Activated naive CD4-positive, alpha-beta T cell treated with anti-CD3 and anti-CD28 coated beads, Interleukin-2, amount 50 U/mL, for 24 hours (primary cell): ENCODE results near the gene ATAD2B.
"Not testable (repeated sequence)": the region's sequence is repeated elsewhere in the genome, so short reads cannot be mapped to it uniquely, and the experiment has no call there.

Experiments used
- H3K27ac Mint-ChIP-seq: one replicate; pipeline ENCODE4 v1.8.0; 2021; ENCODE audit warnings: mild to moderate bottlenecking, mixed read lengths
- H3K27me3 Mint-ChIP-seq: one replicate; pipeline ENCODE4 v1.8.0; 2021; ENCODE audit warnings: mixed read lengths
- H3K36me3 Mint-ChIP-seq: one replicate; pipeline ENCODE4 v1.8.0; 2021; ENCODE audit warnings: mixed read lengths
- H3K4me1 Mint-ChIP-seq: one replicate; pipeline ENCODE4 v1.8.0; 2021; ENCODE audit warnings: mixed read lengths
- H3K4me3 Mint-ChIP-seq: one replicate; pipeline ENCODE4 v1.8.0; 2021; ENCODE audit warnings: mild to moderate bottlenecking, mixed read lengths
- H3K9me3 Mint-ChIP-seq: one replicate; pipeline ENCODE4 v1.8.0; 2021; ENCODE audit warnings: mixed read lengths

Gene ATAD2B

DNA sequence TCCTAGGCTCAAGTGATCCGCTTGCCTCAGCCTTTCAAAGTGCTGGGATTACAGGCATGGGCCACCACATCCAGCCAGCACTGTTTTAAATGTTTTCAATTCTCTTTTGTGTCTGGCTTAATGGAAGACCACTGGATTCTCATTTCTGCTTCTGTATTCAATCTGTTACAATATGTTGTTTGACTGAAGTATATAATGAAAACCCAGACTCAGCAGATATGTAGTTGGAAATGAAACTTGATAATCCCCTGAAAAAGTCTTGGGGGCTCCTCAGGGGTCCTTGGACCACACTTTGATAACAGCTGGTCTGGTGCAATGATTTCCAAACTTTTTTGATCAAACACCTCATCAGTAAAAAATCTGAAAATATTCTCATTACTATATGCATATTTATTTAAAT lies 132.7 kb downstream of the ATAD2B start:
- no peaks in the 10 kb centered on the region for H3K27me3 Mint-ChIP-seq
- no peaks in the 10 kb centered on the region for H3K9me3 Mint-ChIP-seq
- H3K4me3 Mint-ChIP-seq = no peak overlapping the region
- peaks cover 11% of the 10 kb centered on the region for H3K4me1 Mint-ChIP-seq
- H3K36me3 Mint-ChIP-seq = peaks cover 6% of the 10 kb centered on the region
- no peak overlapping the region for H3K27ac Mint-ChIP-seq

DNA sequence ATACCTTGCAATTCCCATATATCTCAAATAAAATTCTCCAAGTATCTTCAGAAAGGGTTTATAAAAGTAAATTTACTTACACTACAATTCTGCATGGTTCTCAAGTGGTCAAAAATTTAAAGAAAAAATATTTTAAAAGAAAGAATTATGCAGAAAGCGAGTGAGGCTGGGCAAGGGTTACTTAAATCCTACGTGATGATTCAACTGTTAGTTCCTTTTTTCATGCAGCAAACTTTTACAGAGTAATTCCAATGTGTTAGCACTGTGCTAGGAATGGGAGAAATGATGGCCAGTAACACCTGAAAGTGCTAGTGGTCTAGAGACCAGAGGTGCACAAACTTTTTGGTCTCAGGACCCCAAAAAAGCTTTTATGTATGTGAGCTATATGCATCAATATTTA lies 133.4 kb downstream of the ATAD2B start:
- peaks cover 18% of the 10 kb centered on the region for H3K4me1 Mint-ChIP-seq
- H3K27ac Mint-ChIP-seq = no peak overlapping the region
- no peaks in the 10 kb centered on the region for H3K27me3 Mint-ChIP-seq
- H3K9me3 Mint-ChIP-seq = no peaks in the 10 kb centered on the region
- peaks cover 6% of the 10 kb centered on the region for H3K36me3 Mint-ChIP-seq
- no peak overlapping the region for H3K4me3 Mint-ChIP-seq

DNA sequence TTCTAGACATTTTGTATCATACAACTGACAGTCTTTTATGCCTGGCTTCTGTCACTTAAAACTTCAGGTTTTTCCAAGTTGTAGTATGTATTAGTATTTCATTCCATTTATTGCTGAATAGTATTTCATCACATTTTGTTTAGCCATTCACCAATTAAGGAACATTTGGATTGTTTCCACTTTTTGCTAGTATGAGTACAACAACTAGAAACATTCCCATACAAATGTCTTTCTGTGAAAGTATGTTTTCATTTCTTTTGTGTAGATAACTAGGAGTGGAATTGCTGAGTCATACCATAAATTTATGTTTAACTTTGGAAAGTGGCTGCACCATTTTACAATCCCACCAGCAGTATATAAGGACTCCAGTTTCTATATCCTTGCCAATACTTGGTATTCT lies 135.9 kb downstream of the ATAD2B start:
- Mint-ChIP-seq H3K36me3 (peaks cover 9% of the 10 kb centered on the region), H3K4me1 (peaks cover 30% of the 10 kb centered on the region), H3K27ac (peak overlapping the region; percentile 9), H3K4me3 (no peak overlapping the region), H3K9me3 (no peaks in the 10 kb centered on the region), H3K27me3 (no peaks in the 10 kb centered on the region)

DNA sequence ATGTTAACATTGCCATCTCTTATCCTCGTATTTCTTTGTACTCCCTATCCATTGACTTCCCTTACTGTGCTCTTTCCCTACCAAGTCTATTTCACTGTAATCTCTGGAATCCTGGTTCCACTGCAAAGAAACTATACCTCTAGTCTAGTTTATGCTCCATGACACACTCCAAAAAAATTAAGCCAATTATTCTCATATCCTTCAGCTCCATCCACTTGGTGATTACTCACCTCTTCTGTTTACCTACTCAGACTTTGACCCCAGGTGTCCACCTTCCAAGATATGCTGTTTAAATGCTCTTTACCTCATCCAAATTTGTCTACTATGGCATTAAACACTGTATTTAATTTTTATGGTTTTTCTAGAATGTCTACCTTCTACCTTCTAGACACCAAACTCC lies 137.9 kb downstream of the ATAD2B start:
- H3K4me3 Mint-ChIP-seq = no peak overlapping the region
- peaks cover 14% of the 10 kb centered on the region for H3K36me3 Mint-ChIP-seq
- H3K9me3 Mint-ChIP-seq = no peaks in the 10 kb centered on the region
- H3K4me1 Mint-ChIP-seq = peaks cover 30% of the 10 kb centered on the region
- no peak overlapping the region for H3K27ac Mint-ChIP-seq
- no peaks in the 10 kb centered on the region for H3K27me3 Mint-ChIP-seq

DNA sequence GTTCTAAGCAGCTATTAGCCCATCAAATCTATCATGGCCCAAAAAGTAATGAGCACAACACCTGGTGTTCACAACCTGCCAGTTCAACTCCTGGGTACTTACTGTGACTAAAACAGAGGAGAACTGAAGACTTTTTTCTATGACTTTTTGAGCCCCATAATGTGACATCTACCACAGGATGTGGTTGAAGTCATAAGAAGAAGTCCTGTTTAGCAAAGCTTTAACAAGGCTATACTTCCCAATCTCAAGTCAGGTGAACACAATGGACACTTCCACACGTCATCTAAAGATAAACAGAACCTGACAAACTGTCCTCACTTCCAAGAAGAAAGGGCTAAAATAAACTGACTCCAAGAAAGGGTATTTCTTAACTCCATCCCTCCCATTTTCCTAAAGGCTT lies 138.8 kb downstream of the ATAD2B start:
- no peak overlapping the region for H3K4me3 Mint-ChIP-seq
- peak overlapping the region; percentile 18 for H3K27ac Mint-ChIP-seq
- no peaks in the 10 kb centered on the region for H3K27me3 Mint-ChIP-seq
- peaks cover 14% of the 10 kb centered on the region for H3K36me3 Mint-ChIP-seq
- no peaks in the 10 kb centered on the region for H3K9me3 Mint-ChIP-seq
- H3K4me1 Mint-ChIP-seq = peaks cover 30% of the 10 kb centered on the region

DNA sequence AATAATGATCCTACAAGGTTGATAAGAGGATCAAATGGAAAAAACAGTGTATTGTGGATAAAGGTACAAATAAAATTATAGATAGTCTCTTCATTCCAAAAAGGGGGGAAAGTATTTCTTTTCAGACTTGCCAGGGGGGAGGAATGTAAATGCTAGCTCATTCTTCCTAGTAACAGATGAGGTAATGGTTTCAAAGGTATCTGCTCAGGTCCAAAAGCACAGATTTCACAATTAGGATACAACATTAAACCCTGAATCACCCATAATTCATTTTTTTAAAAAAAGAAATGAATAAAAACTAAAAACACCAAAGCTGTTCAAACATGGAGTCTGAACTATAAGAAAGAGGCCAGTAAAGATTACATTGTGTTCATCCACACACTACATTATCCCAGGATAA lies 142.0 kb downstream of the ATAD2B start:
- Mint-ChIP-seq H3K36me3 (peaks cover 13% of the 10 kb centered on the region), H3K4me1 (peaks cover 23% of the 10 kb centered on the region), H3K27ac (no peak overlapping the region)

DNA sequence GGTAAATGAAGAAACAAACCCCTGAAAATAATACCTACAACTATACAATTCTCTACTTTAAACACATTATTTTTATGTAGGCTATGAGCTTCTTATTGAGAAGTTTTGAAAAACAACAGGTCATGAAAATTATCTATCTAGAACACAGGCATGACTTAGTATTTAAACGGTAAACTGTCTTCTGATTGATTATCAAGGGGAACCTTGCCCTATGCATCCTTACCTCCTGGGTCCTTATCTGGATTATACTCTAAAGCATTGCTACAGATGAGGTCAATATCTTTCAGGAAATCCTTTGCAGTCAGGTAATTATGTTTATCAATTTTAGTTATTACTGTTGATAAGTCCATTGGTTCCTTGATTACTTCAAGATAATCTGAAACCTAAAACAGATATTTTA lies 144.3 kb downstream of the ATAD2B start:
- Mint-ChIP-seq H3K27me3 (no peaks in the 10 kb centered on the region), H3K4me1 (peaks cover 3% of the 10 kb centered on the region), H3K27ac (no peak overlapping the region), H3K4me3 (no peak overlapping the region), H3K36me3 (peaks cover 11% of the 10 kb centered on the region), H3K9me3 (no peaks in the 10 kb centered on the region)

More for the DNA sequence above, 142.0 kb downstream of the ATAD2B start:
- Mint-ChIP-seq H3K9me3 (no peaks in the 10 kb centered on the region), H3K27me3 (no peaks in the 10 kb centered on the region), H3K4me3 (no peak overlapping the region)

DNA sequence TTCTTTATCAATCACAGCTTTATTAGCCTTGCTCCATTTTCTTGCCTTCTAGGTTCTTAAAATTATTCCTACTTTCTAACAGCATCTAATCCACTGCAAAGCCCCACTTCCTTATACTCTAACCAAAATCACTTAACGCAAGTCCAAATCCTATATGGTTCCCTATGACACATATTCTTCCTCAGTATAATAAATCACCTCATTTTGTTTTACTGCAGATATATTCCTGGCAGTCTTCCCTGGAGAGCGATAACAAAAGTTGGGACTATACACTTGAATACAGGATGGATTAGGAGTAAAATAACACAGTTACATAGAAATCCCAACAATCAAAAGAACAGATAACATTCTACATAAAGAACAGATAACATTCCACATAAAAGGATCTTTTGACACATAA lies 144.8 kb downstream of the ATAD2B start:
- Mint-ChIP-seq H3K27ac (no peak overlapping the region), H3K36me3 (peaks cover 9% of the 10 kb centered on the region), H3K9me3 (no peaks in the 10 kb centered on the region), H3K4me3 (no peak overlapping the region), H3K27me3 (no peaks in the 10 kb centered on the region), H3K4me1 (no peaks in the 10 kb centered on the region)

DNA sequence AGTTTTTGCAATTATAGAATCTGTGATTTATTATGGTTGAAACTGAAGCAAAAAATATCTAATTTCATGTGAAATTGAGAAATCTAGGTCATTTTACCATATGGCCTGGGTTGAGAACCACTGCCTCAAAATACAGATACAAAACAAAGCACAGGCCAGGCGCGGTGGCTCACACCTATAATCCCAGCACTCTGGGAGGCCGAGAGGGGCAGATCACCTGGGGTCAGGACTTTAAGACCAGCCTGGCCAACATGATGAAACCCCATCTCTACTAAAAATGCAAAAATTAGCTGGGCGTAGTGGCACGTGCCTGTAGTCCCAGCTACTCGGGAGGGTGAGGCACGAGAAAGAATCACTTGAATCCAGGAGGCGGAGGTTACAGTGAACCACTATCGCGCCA lies 146.5 kb downstream of the ATAD2B start:
- H3K4me1 Mint-ChIP-seq = not testable (repeated sequence)

DNA sequence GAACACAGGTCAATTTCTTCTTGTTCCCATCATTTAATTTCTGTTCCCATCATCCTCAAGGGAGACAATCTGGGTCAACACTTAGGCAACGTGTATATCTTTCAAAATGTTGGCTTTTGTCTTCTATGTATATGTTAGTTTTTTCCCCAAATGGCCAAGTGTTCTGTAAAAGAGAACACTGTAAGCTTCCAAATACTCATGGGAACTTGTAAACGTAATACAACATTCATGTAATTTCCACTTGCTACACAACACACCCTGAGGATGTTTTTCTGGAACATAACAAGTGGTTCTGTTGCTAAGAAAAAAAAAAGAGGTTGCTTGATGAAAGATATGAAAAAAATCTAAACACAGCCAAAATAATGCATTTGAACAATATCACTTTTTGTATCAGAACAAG lies 149.1 kb downstream of the ATAD2B start:
- peaks cover 10% of the 10 kb centered on the region for H3K36me3 Mint-ChIP-seq
- H3K9me3 Mint-ChIP-seq = no peaks in the 10 kb centered on the region
- H3K4me1 Mint-ChIP-seq = no peaks in the 10 kb centered on the region
- H3K27me3 Mint-ChIP-seq = no peaks in the 10 kb centered on the region
- no peak overlapping the region for H3K27ac Mint-ChIP-seq
- H3K4me3 Mint-ChIP-seq = no peak overlapping the region

More for the DNA sequence above, 146.5 kb downstream of the ATAD2B start:
- not testable (repeated sequence) for H3K27me3 Mint-ChIP-seq, H3K27ac Mint-ChIP-seq, H3K36me3 Mint-ChIP-seq, H3K9me3 Mint-ChIP-seq, H3K4me3 Mint-ChIP-seq

DNA sequence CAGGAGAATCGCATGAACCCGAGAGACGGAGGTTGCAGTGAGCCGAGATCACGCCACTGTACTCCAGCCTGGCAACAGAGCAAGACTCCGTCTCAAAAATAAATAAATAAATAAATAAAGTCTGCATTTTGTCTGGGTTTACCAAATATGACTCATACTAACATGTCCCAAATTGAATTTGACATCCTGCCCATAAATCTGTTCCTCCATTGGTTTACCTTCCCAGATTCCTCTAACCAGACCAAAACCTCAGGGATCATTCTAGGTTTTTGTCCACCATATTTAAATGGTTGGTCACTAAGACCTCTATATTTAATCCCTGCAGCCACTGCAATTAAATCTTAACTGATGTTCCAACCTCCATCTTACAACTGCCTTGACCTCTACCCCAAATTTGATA lies 150.9 kb downstream of the ATAD2B start:
- Mint-ChIP-seq H3K4me3 (no peak overlapping the region), H3K36me3 (peaks cover 23% of the 10 kb centered on the region), H3K27ac (no peak overlapping the region), H3K4me1 (no peaks in the 10 kb centered on the region), H3K9me3 (peaks cover 2% of the 10 kb centered on the region), H3K27me3 (no peaks in the 10 kb centered on the region)

DNA sequence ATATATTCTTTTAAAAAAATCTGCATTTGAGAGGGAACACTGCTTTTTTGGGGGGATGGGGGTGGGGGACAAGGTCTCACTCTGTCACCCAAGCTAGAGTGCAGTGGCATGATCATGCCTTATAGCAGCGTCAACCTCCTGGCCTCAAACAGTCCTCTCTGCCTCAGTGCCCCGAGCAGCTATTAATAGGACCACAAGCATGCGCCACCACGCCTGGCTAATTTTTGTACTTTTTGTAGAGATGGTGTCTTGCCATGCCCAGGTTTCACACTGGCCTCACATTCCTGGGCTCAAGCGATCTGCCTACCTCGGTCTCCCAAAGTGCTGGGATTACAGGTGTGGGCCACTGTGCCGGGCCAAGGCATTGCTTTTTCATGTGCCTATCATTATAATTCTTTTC lies 154.2 kb downstream of the ATAD2B start:
- Mint-ChIP-seq H3K4me3 (no peak overlapping the region), H3K27ac (no peak overlapping the region), H3K27me3 (no peaks in the 10 kb centered on the region), H3K9me3 (peaks cover 5% of the 10 kb centered on the region), H3K36me3 (peaks cover 30% of the 10 kb centered on the region), H3K4me1 (no peaks in the 10 kb centered on the region)

DNA sequence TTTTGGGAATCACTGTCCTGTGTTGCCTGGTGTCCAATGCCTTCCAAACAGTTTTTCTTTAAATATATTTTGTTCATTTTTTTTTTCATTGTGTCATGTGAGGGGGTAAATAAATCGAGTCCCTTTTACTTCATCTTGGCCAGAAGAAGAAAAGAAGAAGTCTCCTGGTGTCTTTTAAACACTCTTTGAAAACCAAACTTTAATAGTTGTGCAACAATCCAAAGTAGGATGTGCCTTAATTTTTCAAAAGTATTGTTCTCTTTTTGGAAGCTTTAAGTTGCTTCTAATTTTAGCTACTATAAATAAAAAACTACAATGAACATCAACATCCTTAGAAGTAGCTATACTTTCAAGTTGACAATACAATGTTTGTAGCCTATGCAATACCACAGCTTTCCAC lies 154.9 kb downstream of the ATAD2B start:
- no peak overlapping the region for H3K4me3 Mint-ChIP-seq
- no peaks in the 10 kb centered on the region for H3K4me1 Mint-ChIP-seq
- H3K36me3 Mint-ChIP-seq = peaks cover 34% of the 10 kb centered on the region
- no peak overlapping the region for H3K27ac Mint-ChIP-seq
- peaks cover 5% of the 10 kb centered on the region for H3K9me3 Mint-ChIP-seq
- H3K27me3 Mint-ChIP-seq = no peaks in the 10 kb centered on the region

DNA sequence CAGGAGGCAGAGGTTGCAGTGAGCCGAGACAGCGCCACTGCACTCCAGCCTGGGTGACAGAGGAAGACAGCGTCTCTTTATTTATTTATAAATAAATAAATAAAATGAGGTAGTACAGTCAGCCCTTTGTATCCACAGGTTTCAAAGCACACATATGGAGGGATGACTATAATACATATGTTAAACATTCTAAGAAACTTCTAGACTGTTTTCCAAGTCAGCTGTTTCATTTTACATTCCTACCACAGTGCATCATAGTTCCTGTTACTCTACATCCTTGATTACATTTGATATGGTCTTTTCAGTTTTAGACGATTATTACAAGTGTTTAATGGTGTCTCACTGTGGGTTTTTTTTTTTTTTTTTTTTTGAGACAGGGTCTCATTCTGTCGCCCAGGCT lies 157.6 kb downstream of the ATAD2B start:
- H3K4me1 Mint-ChIP-seq = peaks cover 5% of the 10 kb centered on the region
- H3K4me3 Mint-ChIP-seq = no peak overlapping the region
- H3K9me3 Mint-ChIP-seq = peaks cover 5% of the 10 kb centered on the region
- no peaks in the 10 kb centered on the region for H3K27me3 Mint-ChIP-seq
- peaks cover 36% of the 10 kb centered on the region for H3K36me3 Mint-ChIP-seq
- H3K27ac Mint-ChIP-seq = no peak overlapping the region

DNA sequence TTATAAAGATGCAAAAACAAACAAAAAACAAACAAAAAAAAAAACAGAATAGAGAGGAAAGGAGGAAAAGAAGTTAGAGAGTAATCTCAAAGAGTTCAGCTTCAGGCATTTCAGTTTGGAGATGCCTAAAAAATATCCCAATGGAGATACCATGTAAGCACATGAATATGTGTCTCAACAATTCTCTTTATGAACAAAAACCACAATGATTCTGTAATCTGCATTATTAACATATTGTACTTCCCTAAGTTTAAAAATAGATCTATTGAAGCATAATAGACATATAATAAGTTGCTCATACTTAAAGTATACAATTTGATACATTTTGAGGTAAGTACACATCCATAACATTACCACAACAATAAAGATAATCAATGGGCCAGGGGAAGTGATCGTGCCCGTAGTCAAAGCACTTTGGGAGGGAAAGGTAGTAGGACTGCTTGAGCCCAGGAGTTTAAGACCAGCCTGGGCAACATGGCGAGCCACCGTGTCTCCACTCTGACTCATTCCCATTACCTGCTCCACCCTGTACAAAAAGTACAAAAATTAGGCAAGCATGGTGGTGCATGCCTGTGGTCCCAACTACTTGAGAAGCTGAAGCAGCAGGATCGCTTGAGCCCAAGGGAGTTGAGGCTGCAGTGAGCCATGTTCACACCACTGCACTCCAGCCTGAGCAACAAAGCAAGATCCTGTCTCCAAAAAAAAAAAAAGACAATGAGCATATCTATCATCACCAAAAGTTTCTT lies 158.9 kb downstream of the ATAD2B start:
- no peak overlapping the region for H3K27ac Mint-ChIP-seq

DNA sequence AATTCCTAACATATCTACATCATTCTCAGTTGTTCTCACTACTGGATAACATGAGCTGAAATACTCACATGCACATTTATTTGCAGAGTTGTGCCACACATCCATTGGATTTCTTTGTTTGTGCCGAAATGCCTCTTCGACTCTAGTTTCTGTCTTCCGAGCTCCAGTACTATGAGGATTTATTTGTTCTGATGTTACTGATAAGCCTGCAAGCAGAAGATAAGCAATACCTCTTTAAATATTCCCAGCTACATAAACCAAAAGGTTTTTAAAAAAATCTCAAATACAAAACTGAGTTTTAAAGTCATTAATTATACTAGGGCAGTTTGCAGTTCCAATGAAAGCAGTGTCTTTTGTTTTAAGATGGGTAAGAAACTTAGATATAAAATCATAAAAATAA lies 164.8 kb downstream of the ATAD2B start:
- Mint-ChIP-seq H3K36me3 (peaks cover 31% of the 10 kb centered on the region), H3K9me3 (no peaks in the 10 kb centered on the region), H3K4me3 (no peak overlapping the region), H3K4me1 (peaks cover 31% of the 10 kb centered on the region), H3K27me3 (no peaks in the 10 kb centered on the region), H3K27ac (no peak overlapping the region)

More for the DNA sequence above, 158.9 kb downstream of the ATAD2B start:
- peaks cover 5% of the 10 kb centered on the region for H3K9me3 Mint-ChIP-seq
- H3K27me3 Mint-ChIP-seq = no peaks in the 10 kb centered on the region
- H3K4me1 Mint-ChIP-seq = peaks cover 7% of the 10 kb centered on the region
- peaks cover 40% of the 10 kb centered on the region for H3K36me3 Mint-ChIP-seq
- no peak overlapping the region for H3K4me3 Mint-ChIP-seq

DNA sequence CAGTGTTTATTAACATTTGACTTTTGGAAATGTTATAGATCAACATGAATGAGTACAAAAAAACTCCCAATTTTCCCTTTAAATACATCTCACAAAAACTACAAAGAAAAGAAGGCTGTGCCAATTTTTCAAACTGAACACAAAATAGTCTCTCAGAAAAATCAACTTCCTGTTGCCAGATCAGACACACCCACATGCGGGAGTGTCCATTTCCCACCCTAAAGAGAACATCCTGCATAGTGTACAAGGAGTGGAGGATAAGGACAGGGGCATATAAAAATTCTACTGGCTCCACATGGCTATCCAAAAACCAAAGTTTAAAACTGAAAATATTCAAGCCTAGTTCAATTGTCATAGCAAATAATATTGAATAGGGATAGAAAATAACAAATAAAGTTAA lies 165.3 kb downstream of the ATAD2B start:
- no peak overlapping the region for H3K27ac Mint-ChIP-seq
- H3K27me3 Mint-ChIP-seq = no peaks in the 10 kb centered on the region
- no peak overlapping the region for H3K4me3 Mint-ChIP-seq
- peaks cover 30% of the 10 kb centered on the region for H3K4me1 Mint-ChIP-seq
- H3K36me3 Mint-ChIP-seq = peaks cover 33% of the 10 kb centered on the region
- H3K9me3 Mint-ChIP-seq = no peaks in the 10 kb centered on the region
